Body of pancreas (tissue), 4 donors: ENCODE results near the gene PSPC1.

ENCODE experiments used
- POLR2A ChIP-seq, 3 donors: fragments of 450-650 bp; IDR thresholded peaks; one replicate each; pipeline ENCODE4 v1.6.1; 2016; ENCODE audit warnings: antibody characterized with exemption in 3 of 3, mild to moderate bottlenecking in 2 of 3
- TF ChIP-seq, protein P1 (sequence below), 7 experiments: fragments of 450-650 bp in 4 of 7; fragments of 200-600 bp in 3 of 7; sonication (generic) in 3 of 7; IDR thresholded peaks; one replicate each; pipeline ENCODE4 v1.5.1; 2016 to 2019; ENCODE audit warnings: antibody characterized with exemption in 7 of 7

GRCh38 chr13:19763618-19764017 is 19.1 kb downstream of the PSPC1 start:
- TF ChIP-seq, protein P1, sequence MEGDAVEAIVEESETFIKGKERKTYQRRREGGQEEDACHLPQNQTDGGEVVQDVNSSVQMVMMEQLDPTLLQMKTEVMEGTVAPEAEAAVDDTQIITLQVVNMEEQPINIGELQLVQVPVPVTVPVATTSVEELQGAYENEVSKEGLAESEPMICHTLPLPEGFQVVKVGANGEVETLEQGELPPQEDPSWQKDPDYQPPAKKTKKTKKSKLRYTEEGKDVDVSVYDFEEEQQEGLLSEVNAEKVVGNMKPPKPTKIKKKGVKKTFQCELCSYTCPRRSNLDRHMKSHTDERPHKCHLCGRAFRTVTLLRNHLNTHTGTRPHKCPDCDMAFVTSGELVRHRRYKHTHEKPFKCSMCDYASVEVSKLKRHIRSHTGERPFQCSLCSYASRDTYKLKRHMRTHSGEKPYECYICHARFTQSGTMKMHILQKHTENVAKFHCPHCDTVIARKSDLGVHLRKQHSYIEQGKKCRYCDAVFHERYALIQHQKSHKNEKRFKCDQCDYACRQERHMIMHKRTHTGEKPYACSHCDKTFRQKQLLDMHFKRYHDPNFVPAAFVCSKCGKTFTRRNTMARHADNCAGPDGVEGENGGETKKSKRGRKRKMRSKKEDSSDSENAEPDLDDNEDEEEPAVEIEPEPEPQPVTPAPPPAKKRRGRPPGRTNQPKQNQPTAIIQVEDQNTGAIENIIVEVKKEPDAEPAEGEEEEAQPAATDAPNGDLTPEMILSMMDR (IDR thresholded peaks at IDR 0.05), result no peak
- TF ChIP-seq POLR2A (IDR thresholded peaks at IDR 0.05), result no peak
